Measurements from ENCODE around the gene PLA2R1.

GRCh38 chr2:159942146-159942545 lies 120.3 kb downstream of the PLA2R1 start:
- no peak for TF ChIP-seq EZH2 (IDR thresholded peaks at IDR 0.05; ENCODE audit: borderline replicate concordance, low read depth, low read length, poor library complexity, severe bottlenecking)
- TF ChIP-seq, protein P1, sequence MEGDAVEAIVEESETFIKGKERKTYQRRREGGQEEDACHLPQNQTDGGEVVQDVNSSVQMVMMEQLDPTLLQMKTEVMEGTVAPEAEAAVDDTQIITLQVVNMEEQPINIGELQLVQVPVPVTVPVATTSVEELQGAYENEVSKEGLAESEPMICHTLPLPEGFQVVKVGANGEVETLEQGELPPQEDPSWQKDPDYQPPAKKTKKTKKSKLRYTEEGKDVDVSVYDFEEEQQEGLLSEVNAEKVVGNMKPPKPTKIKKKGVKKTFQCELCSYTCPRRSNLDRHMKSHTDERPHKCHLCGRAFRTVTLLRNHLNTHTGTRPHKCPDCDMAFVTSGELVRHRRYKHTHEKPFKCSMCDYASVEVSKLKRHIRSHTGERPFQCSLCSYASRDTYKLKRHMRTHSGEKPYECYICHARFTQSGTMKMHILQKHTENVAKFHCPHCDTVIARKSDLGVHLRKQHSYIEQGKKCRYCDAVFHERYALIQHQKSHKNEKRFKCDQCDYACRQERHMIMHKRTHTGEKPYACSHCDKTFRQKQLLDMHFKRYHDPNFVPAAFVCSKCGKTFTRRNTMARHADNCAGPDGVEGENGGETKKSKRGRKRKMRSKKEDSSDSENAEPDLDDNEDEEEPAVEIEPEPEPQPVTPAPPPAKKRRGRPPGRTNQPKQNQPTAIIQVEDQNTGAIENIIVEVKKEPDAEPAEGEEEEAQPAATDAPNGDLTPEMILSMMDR (conservative IDR thresholded peaks at IDR 0.05; ENCODE audit: low read depth, low read length) = no peak
